Prostate gland (tissue), 2 donors: ENCODE data around the gene TAAR6. TPM values are rescaled to one million over a fixed set of nuclear protein-coding genes. Genes with fewer than 3 reads are reported as not detected.

ENCODE experiments used
- DNase-seq: peaks from one replicate; pipeline ENCODE4 v3.0.0-alpha.2; 2019; ENCODE audit warnings: low spot score
- H3K27ac ChIP-seq, 2 donors: fragments of 200-600 bp; sonication (generic); 2 replicates each; pipeline ENCODE4 v1.5.1; 2017 to 2019
- H3K27me3 ChIP-seq: fragments of 200-600 bp; sonication (generic); replicated peaks from 2 replicates; pipeline ENCODE4 v1.5.1; 2019; ENCODE audit not compliant: insufficient read depth
- H3K36me3 ChIP-seq, 2 donors: fragments of 200-600 bp; sonication (generic); 1 replicate in 1 of 2; 2 replicates in 1 of 2; pipeline versions ENCODE4 v1.5.1 to v1.8.1; 2017 to 2019
- H3K4me1 ChIP-seq: fragments of 200-600 bp; sonication (generic); replicated peaks from 2 replicates; pipeline ENCODE4 v1.5.1; 2019
- H3K4me3 ChIP-seq, 2 donors: fragments of 200-600 bp; sonication (generic); 2 replicates each; pipeline ENCODE4 v1.5.1; 2017 to 2019
- H3K9me3 ChIP-seq: fragments of 200-600 bp; sonication (generic); 2 replicates; pipeline ENCODE4 v1.5.1; 2017
- CTCF ChIP-seq, 4 experiments: fragments of 200-600 bp in 2 of 4; fragments of 450-650 bp in 2 of 4; sonication (generic) in 2 of 4; IDR thresholded peaks; 1 replicate in 3 of 4; 2 replicates in 1 of 4; pipeline ENCODE4 v1.5.1; 2016 to 2019; ENCODE audit warnings: antibody characterized with exemption in 4 of 4, mild to moderate bottlenecking in 2 of 4, moderate library complexity in 2 of 4
- POLR2A ChIP-seq: fragments of 450-650 bp; IDR thresholded peaks from one replicate; pipeline ENCODE4 v1.6.1; 2016; ENCODE audit warnings: antibody characterized with exemption, mild to moderate bottlenecking
- POLR2AphosphoS5 ChIP-seq: sonication (generic); formaldehyde crosslinking; IDR thresholded peaks from one replicate; pipeline ENCODE4 v1.6.1; 2017; ENCODE audit warnings: antibody characterized with exemption
- WGBS: methylation state at CpG from one replicate; pipeline ENCODE4 v1.1.5; 2018; 5-methylcytosine and 5-hydroxymethylcytosine counted together
- intact Hi-C: fragments of 100-400 bp; cut with DNase I; formaldehyde crosslinking; loops from one replicate; pipeline ENCODE4 v1.14.2; 2022
- total RNA-seq, 2 donors: library from RNA; depleted of rRNA; stranded (reverse); fragments of >200 nt; gene quantifications; one replicate each; pipeline ENCODE4 v1.1.0, GENCODE V29; 2016

TAAR6 gene
- total RNA-seq, 2 donors from 2014 or later, result not detected

- H3K27me3 ChIP-seq, result peaks cover 3% of the 10 kb centered on the region
These were observed 3.7 kb upstream of the TAAR6 start for GRCh38 chr6:132566404-132566803.

GRCh38 chr6:132567566-132567965 lies 2.6 kb upstream of the TAAR6 start:
- Histone ChIP-seq H3K27me3 (peaks cover 3% of the 10 kb centered on the region), H3K4me1 (no peaks in the 10 kb centered on the region), H3K9me3 (no peaks in the 10 kb centered on the region), H3K27ac (no peak overlapping the region), H3K4me3 (no peak overlapping the region), H3K36me3 (no peaks in the 10 kb centered on the region)
- intact Hi-C loops, result no loop called here
- WGBS, result 89% methylated on average over 1 of the region's 1 CpG
- no peak for DNase-seq
- no peak for TF ChIP-seq CTCF (IDR thresholded peaks at IDR 0.05)
- TF ChIP-seq POLR2AphosphoS5, result no peak
- no peak for TF ChIP-seq POLR2A

More at GRCh38 chr6:132566404-132566803, 3.7 kb upstream of the TAAR6 start:
- Histone ChIP-seq H3K4me3 (no peak overlapping the region), H3K9me3 (no peaks in the 10 kb centered on the region), H3K4me1 (no peaks in the 10 kb centered on the region), H3K27ac (no peak overlapping the region), H3K36me3 (no peaks in the 10 kb centered on the region)
- intact Hi-C loops, result no loop called here
- no peak for TF ChIP-seq POLR2AphosphoS5
- TF ChIP-seq CTCF (IDR thresholded peaks at IDR 0.05), result no peak
- no peak for TF ChIP-seq POLR2A
- 94% methylated on average over 6 of the region's 6 CpGs for WGBS
- DNase-seq, result no peak

GRCh38 chr6:132568611-132569010 lies 1.5 kb upstream of the TAAR6 start:
- Histone ChIP-seq H3K4me3 (no peak overlapping the region), H3K27ac (no peak overlapping the region), H3K9me3 (no peaks in the 10 kb centered on the region), H3K36me3 (no peaks in the 10 kb centered on the region), H3K27me3 (peaks cover 3% of the 10 kb centered on the region), H3K4me1 (no peaks in the 10 kb centered on the region)
- TF ChIP-seq POLR2A (no peak), POLR2AphosphoS5 (no peak), CTCF (IDR thresholded peaks at IDR 0.05) (no peak)
- intact Hi-C loops, result no loop called here
- no peak for DNase-seq
- WGBS, result 71% methylated on average over 6 of the region's 6 CpGs

GRCh38 chr6:132569170-132569569 lies 952 bp upstream of the TAAR6 start:
- peaks cover 3% of the 10 kb centered on the region for H3K27me3 ChIP-seq
- H3K4me3 ChIP-seq, result no peak overlapping the region
- H3K9me3 ChIP-seq, result no peaks in the 10 kb centered on the region
- no peaks in the 10 kb centered on the region for H3K36me3 ChIP-seq
- TF ChIP-seq CTCF (IDR thresholded peaks at IDR 0.05) (no peak), POLR2A (no peak), POLR2AphosphoS5 (no peak)
- 57% methylated on average over 4 of the region's 4 CpGs for WGBS
- intact Hi-C loops, result no loop called here
- H3K4me1 ChIP-seq, result no peaks in the 10 kb centered on the region
- DNase-seq, result no peak
- H3K27ac ChIP-seq, result no peak overlapping the region

GRCh38 chr6:132571774-132572173 lies 1.7 kb downstream of the TAAR6 start:
- no peak for TF ChIP-seq POLR2A
- no peak for TF ChIP-seq CTCF (IDR thresholded peaks at IDR 0.05)
- no peak for TF ChIP-seq POLR2AphosphoS5
- Histone ChIP-seq H3K4me3 (no peak overlapping the region), H3K27ac (no peak overlapping the region), H3K4me1 (no peaks in the 10 kb centered on the region), H3K27me3 (no peaks in the 10 kb centered on the region), H3K9me3 (no peaks in the 10 kb centered on the region), H3K36me3 (no peaks in the 10 kb centered on the region)
- intact Hi-C loops, result no loop called here
- no peak for DNase-seq
